Mammary epithelial cell (primary cell): ENCODE results near the gene MED25.

ENCODE experiments used
- EZH2 ChIP-seq: IDR thresholded peaks from 2 replicates; pipeline ENCODE4 v1.6.1; 2012; ENCODE audit warnings: low read length, inconsistent platforms, borderline replicate concordance
- TF ChIP-seq, protein P1 (sequence below), 2 donors: IDR thresholded peaks in 1 of 2; conservative IDR thresholded peaks in 1 of 2; 2 replicates each; pipeline ENCODE4 v1.5.1; 2011 to 2012; ENCODE audit warnings: inconsistent platforms in 2 of 2, low read length in 2 of 2, mild to moderate bottlenecking in 2 of 2, control low read depth in 1 of 2, low read depth in 1 of 2; ENCODE audit not compliant: insufficient read depth in 1 of 2; ENCODE audit errors: extremely low read depth in 1 of 2

- TF ChIP-seq, protein P1, sequence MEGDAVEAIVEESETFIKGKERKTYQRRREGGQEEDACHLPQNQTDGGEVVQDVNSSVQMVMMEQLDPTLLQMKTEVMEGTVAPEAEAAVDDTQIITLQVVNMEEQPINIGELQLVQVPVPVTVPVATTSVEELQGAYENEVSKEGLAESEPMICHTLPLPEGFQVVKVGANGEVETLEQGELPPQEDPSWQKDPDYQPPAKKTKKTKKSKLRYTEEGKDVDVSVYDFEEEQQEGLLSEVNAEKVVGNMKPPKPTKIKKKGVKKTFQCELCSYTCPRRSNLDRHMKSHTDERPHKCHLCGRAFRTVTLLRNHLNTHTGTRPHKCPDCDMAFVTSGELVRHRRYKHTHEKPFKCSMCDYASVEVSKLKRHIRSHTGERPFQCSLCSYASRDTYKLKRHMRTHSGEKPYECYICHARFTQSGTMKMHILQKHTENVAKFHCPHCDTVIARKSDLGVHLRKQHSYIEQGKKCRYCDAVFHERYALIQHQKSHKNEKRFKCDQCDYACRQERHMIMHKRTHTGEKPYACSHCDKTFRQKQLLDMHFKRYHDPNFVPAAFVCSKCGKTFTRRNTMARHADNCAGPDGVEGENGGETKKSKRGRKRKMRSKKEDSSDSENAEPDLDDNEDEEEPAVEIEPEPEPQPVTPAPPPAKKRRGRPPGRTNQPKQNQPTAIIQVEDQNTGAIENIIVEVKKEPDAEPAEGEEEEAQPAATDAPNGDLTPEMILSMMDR (conservative IDR thresholded peaks at IDR 0.05 in 1 of 2, IDR thresholded peaks at IDR 0.05 in 1 of 2; ENCODE audit: extremely low read depth in 1 of 2, insufficient read depth in 1 of 2, low read depth in 1 of 2, low read length in 2 of 2), result no peak
- TF ChIP-seq EZH2, result no peak
These were observed 12.7 kb downstream of the MED25 start for GRCh38 chr19:49830766-49831165.
